HG03457 (cell line): ENCODE measurements around the gene PPA1.
"Not testable (repeated sequence)": the region's sequence is repeated elsewhere in the genome, so short reads cannot be mapped to it uniquely, and the experiment has no call there.

Source experiments
- ATAC-seq: cut with Tn5 transposase; IDR thresholded peaks from one replicate; pipeline ENCODE4 v1.9.1; 2021; ENCODE audit warnings: moderate number of reproducible peaks; ENCODE audit not compliant: unreplicated experiment

PPA1 gene

DNA sequence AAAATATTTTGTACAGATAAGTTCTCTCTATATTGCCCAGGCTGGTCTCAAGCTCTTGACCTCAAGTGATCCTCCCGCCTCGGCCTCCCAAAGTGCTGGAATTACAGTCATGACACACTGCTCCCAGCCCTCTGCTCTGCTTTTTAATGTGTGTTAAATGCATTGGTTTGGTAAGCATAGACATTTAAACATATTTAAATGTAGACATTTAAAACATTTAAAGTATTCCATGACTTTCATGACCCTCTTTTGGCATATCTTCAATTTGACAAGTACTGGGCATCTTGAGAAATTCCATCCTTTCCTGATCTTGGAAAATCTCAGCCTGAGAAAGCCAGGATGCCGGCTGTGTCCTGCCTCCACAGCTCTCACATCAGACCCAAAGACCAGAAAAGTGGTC lies 57.7 kb downstream of the PPA1 start:
- ATAC-seq = no peak

GRCh38 chr10:70174058-70174741 lies 59.0 kb downstream of the PPA1 start:
- ATAC-seq = no peak

DNA sequence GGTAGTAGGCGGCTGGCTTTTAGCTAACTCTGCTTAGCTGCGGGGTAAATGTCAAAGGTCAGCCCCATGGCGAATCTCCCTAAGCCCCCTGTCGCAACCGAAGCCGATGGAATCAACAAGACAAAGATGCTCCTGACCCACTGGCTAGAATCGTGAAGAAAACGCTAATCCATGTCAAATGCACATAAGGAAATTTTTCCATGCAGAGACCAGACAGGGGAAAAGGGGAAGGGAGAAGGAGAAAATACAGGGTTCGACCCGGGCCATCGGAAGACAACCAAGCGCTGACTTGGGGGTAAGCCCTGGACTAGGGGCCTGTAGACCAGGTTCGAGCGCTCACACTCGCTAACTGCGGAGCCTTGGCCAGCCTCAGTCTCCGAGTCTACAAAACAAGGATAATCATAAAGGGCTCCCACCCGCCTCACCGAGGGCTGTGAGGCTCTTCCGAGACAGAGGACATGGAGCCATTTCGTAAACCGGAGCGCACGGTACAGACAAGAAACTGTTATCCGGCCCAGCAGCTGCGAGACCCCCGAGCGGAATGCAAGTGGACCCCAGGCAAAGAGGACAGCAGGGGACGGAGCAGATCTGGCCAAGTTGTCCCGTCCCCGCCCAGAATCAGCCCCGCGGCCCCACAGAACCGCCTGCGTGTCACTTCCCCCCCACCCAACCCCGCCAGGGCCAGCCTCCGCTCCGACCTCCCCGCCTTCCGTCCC lies 63.4 kb downstream of the PPA1 start:
- ATAC-seq = no peak

- ATAC-seq = no peak
Observed at GRCh38 chr10:70169011-70169410, 64.2 kb downstream of the PPA1 start.

DNA sequence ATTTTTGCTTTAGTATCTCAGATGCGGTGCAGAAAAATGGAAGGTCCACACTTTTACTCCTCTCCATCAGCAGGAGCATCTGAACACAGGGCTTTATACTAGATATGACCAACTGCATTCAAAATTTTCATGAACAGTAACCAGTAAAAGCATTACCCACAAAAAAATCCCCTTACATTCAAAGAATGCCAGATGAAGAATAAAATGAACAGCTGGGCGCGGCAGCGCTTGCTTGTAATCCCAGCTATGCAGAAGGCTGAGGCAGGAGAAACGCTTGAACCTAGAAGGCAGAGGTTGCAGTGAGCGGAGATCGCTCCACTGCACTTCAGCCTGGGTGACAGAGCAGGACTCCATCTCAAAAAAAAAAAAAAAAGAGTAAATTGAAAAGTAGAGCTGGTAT lies 66.0 kb downstream of the PPA1 start:
- ATAC-seq = no peak

DNA sequence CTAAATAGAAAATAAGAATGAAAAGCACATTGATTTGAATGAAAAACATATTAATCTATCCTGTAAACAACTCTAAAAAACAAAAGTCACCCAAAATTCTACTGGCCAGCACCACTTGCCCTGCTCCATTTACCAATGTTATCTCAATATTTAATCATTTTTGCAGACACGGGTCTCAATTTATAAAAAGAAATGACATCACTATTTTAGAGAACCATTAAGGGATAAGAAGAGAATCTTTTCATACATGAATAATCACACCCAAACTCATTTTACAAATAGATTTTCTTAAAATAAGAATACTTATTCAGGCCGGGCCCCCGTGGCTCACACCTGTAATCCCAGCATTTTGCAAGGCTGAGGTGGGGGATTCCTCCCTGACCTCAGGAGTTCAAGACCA lies 66.8 kb downstream of the PPA1 start:
- no peak for ATAC-seq

- ATAC-seq = no peak
Observed at GRCh38 chr10:70164163-70164562, 69.1 kb downstream of the PPA1 start.

- ATAC-seq = no peak
Observed at GRCh38 chr10:70163448-70163847, 69.8 kb downstream of the PPA1 start.

DNA sequence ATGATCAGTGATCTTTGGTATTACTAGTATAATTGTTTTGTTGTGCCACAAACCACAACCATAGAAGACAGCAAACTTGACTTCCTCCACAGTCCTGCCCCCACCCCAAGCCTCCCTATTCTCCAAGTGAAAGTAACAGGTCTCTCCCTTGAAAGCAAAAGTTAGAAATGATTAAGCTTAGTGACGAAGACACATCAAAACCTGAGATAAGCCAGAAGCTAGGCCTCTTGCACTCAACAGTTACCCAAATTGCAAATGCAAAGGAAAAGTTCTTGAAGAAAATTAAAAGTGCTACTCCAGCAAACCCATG lies 70.4 kb downstream of the PPA1 start:
- peak; percentile 70 for ATAC-seq

DNA sequence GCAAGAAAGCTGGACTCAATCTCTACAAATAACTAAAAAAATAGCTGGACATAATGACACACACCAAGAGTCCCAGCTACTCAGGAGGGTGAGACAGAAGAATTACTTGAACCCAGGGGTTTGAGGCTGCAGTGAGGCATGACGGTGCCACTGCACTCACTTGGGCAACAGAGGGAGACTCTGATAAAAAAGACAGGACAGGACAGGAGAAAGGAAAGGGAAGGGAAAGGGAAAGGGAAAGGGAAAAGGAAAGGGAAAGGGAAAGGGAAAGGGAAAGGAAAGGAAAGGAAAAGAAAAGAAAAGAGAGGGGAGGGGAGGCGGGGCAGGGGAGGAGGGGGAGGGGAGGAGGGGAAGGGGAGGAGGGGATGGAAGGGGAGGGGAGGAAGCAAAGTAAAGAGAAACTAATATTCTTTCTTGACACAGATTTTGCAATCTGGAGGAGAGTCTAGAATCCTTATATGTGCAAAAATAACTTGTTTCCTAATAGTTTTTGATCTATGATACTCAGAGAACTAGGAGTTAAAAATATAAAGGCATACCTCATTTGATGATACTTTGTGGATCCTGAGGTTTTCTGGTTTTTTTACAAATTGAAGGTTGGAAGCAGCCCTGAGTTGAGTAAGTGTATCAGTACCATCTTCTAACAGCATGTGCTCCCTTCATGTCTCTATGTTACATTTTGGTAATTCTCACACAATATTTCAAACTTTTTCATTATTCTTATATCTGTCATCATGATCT lies 70.9 kb downstream of the PPA1 start:
- ATAC-seq = no peak

GRCh38 chr10:70160798-70161197 lies 72.4 kb downstream of the PPA1 start:
- ATAC-seq = no peak

DNA sequence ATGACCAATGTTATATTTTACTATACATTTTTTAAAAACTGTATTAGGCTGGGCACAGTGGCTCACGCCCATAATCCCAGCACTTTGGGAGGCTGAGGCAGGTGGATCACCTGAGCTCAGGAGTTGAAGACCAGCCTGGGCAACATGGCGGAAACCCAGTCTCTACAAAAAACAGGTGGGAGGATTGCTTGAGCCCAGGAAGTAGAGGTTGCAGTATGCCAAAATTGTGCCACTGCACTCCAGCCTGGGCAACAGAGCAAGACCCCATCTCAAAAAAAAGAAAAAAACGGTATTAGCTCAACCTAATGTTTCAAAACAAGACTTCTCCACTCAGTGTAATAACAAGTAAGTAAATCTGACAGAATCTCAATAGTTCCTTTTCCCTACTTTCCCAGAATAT lies 73.9 kb downstream of the PPA1 start:
- ATAC-seq = not testable (repeated sequence)

DNA sequence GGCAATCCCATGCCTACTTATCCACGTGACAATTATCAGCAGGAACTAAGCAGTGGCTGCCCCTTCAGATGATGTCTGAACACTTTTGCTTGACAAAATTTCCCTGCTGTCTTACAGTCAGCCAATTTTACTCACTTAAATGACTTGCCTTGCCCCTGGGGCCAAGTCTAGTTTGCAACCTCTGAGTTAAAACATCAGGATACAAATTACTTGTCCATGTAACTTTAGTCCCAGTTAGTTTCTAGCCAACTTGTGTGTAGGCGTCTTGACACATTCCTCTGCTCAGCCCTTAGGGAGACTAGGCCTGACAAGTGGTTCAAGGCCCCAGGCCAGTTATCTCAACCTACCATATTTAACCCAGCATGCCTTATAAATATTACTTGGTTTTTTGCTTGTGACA lies 75.1 kb downstream of the PPA1 start:
- no peak for ATAC-seq

GRCh38 chr10:70155255-70155838 lies 77.9 kb downstream of the PPA1 start:
- ATAC-seq = no peak
